Neutrophil (primary cell): Measurements from ENCODE around the gene WBP1.
"Not testable (repeated sequence)": the region's sequence is repeated elsewhere in the genome, so short reads cannot be mapped to it uniquely, and the experiment has no call there.

Source experiments
- H3K27ac ChIP-seq: fragments of 200-600 bp; sonication (generic); 2 replicates; pipeline ENCODE4 v1.5.1; 2016; ENCODE audit warnings: mild to moderate bottlenecking, moderate library complexity
- H3K27me3 ChIP-seq: fragments of 200-600 bp; sonication (generic); 2 replicates; pipeline ENCODE4 v1.6.0; 2016; ENCODE audit warnings: mild to moderate bottlenecking
- H3K36me3 ChIP-seq: fragments of 200-600 bp; sonication (generic); 2 replicates; pipeline ENCODE4 v1.5.1; 2017
- H3K4me1 ChIP-seq, 2 experiments: fragments of 200-600 bp in 1 of 2; sonication (generic) in 1 of 2; 1 replicate in 1 of 2; 2 replicates in 1 of 2; pipeline versions ENCODE4 v1.5.1 to v1.6.1; 2013 to 2016; ENCODE audit warnings: low read depth in 1 of 2, low read length in 1 of 2, mild to moderate bottlenecking in 1 of 2, moderate library complexity in 1 of 2; ENCODE audit not compliant: control insufficient read depth in 1 of 2, insufficient read depth in 1 of 2
- H3K4me3 ChIP-seq, 2 experiments: fragments of 200-600 bp in 1 of 2; sonication (generic) in 1 of 2; 1 replicate in 1 of 2; 2 replicates in 1 of 2; pipeline ENCODE4 v1.5.1; 2013 to 2016; ENCODE audit warnings: low read depth in 1 of 2, low read length in 1 of 2, mild to moderate bottlenecking in 1 of 2, moderate library complexity in 1 of 2
- H3K9me3 ChIP-seq: fragments of 200-600 bp; sonication (generic); 2 replicates; pipeline ENCODE4 v1.5.1; 2016
- CTCF ChIP-seq: fragments of 200-600 bp; sonication (generic); IDR thresholded peaks from 2 replicates; pipeline ENCODE4 v1.5.1; 2016; ENCODE audit warnings: antibody characterized with exemption

The WBP1 gene

DNA sequence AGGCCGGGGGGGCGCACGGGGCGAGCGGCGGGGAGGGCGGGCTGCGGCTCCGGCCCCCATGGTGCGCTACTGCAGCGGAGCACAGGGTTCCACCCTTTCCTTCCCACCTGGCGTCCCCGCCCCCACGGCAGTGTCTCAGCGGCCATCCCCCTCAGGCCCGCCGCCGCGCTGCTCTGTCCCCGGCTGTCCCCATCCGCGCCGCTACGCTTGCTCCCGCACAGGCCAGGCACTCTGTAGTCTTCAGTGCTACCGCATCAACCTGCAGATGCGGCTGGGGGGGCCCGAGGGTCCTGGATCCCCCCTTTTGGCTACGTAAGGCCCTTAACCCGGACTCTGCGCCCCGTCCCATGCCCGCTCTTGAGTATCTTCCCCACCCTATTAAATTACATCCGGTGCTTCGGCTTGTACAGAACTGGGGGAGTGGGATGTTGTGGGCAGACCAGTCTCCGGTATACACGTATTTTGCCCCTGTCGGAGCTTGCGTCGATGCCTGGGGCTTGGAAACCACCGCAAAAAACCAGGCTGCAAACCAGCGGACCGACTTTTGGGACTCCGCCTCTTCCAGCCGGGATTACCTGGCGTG lies 598 bp upstream of the WBP1 start:
- H3K9me3 ChIP-seq: no peaks in the 10 kb centered on the region
- H3K4me3 ChIP-seq: peak overlapping the region; percentile 67 to 91
- H3K36me3 ChIP-seq: peaks cover 19% of the 10 kb centered on the region
- TF ChIP-seq CTCF: no peak
- no peaks in the 10 kb centered on the region for H3K27me3 ChIP-seq
- peaks cover 40 to 44% of the 10 kb centered on the region in 2 experiments for H3K4me1 ChIP-seq
- peak overlapping the region; percentile 93 for H3K27ac ChIP-seq

DNA sequence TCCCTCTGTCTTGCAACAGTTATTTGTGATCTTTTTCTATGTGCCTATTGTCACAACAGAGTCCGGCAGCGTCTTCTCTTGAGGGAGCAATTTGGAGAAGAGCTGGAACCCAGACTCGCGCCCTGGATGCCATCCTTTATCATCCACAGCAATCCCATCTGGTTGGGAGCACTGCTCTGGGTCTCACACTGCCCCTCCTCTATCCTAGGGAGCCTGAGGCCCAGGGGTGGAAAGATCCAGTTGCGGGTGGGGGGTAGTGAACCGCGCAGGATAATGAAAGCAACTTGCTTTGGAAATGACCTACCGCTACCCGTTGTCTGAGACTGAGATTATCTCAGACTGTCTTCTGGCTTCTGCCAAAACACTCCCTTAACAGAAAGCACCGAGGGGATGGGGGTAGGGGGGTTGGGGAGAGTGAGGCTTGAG lies 713 bp downstream of the WBP1 start:
- Histone ChIP-seq H3K9me3 (no peaks in the 10 kb centered on the region), H3K4me1 (peaks cover 40 to 45% of the 10 kb centered on the region in 2 experiments), H3K27me3 (no peaks in the 10 kb centered on the region), H3K36me3 (peaks cover 24% of the 10 kb centered on the region), H3K27ac (peak overlapping the region; percentile 93), H3K4me3 (peak overlapping the region; percentile 67 to 91)
- TF ChIP-seq CTCF: no peak

- not testable (repeated sequence) for H3K27ac ChIP-seq, H3K4me3 ChIP-seq
- H3K36me3 ChIP-seq: peaks cover 24% of the 10 kb centered on the region
Measured at GRCh38 chr2:74459503-74460118, 1.4 kb downstream of the WBP1 start.

DNA sequence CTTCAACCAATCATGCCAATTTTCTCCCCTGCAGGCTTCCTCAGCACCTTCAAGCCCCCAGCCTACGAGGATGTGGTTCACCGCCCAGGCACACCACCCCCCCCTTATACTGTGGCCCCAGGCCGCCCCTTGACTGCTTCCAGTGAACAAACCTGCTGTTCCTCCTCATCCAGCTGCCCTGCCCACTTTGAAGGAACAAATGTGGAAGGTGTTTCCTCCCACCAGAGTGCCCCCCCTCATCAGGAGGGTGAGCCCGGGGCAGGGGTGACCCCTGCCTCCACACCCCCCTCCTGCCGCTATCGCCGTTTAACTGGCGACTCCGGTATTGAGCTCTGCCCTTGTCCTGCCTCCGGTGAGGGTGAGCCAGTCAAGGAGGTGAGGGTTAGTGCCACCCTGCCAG lies 1.9 kb downstream of the WBP1 start:
- not testable (repeated sequence) for H3K27me3 ChIP-seq, H3K27ac ChIP-seq, H3K4me3 ChIP-seq, H3K9me3 ChIP-seq
- peaks cover 24% of the 10 kb centered on the region for H3K36me3 ChIP-seq
- peaks cover 40 to 45% of the 10 kb centered on the region in 2 experiments for H3K4me1 ChIP-seq

More at GRCh38 chr2:74459503-74460118, 1.4 kb downstream of the WBP1 start:
- H3K4me1 ChIP-seq: peaks cover 42 to 47% of the 10 kb centered on the region in 2 experiments
- H3K9me3 ChIP-seq, H3K27me3 ChIP-seq: not testable (repeated sequence)

- TF ChIP-seq CTCF: no peak
- H3K36me3 ChIP-seq: peaks cover 20% of the 10 kb centered on the region
- H3K27me3 ChIP-seq: no peaks in the 10 kb centered on the region
- H3K9me3 ChIP-seq: no peaks in the 10 kb centered on the region
- peaks cover 32 to 41% of the 10 kb centered on the region in 2 experiments for H3K4me1 ChIP-seq
- H3K27ac ChIP-seq: no peak overlapping the region
- no peak overlapping the region for H3K4me3 ChIP-seq
Measured at GRCh38 chr2:74461187-74462053, 3.2 kb downstream of the WBP1 start.

- H3K4me3 ChIP-seq: no peak overlapping the region
- peaks cover 24 to 34% of the 10 kb centered on the region in 2 experiments for H3K4me1 ChIP-seq
- TF ChIP-seq CTCF: no peak
- H3K36me3 ChIP-seq: peaks cover 20% of the 10 kb centered on the region
- no peak overlapping the region for H3K27ac ChIP-seq
- no peaks in the 10 kb centered on the region for H3K9me3 ChIP-seq
- H3K27me3 ChIP-seq: no peaks in the 10 kb centered on the region
Measured at GRCh38 chr2:74462054-74462785, 4.0 kb downstream of the WBP1 start.
